Glutamatergic neuron (in vitro differentiated cells): ENCODE measurements around the gene GALNT2. TPM values are rescaled to one million over a fixed set of nuclear protein-coding genes. Genes with fewer than 3 reads are reported as not detected.

Experiments used
- DNase-seq: peaks from one replicate; pipeline ENCODE4 v3.0.0; 2022
- H3K27ac Mint-ChIP-seq: one replicate; pipeline ENCODE4 v1.8.0; 2020; ENCODE audit warnings: mild to moderate bottlenecking, mixed read lengths, inconsistent platforms; ENCODE audit not compliant: unreplicated experiment
- H3K27me3 Mint-ChIP-seq: one replicate; pipeline ENCODE4 v1.8.0; 2020; ENCODE audit warnings: mild to moderate bottlenecking, moderate library complexity, mixed read lengths, inconsistent platforms; ENCODE audit not compliant: unreplicated experiment
- H3K36me3 Mint-ChIP-seq: one replicate; pipeline ENCODE4 v1.8.0; 2020; ENCODE audit warnings: mild to moderate bottlenecking, mixed read lengths, inconsistent platforms; ENCODE audit not compliant: unreplicated experiment
- H3K4me1 Mint-ChIP-seq: one replicate; pipeline ENCODE4 v1.8.0; 2020; ENCODE audit warnings: mild to moderate bottlenecking, low read depth, mixed read lengths, inconsistent platforms; ENCODE audit not compliant: unreplicated experiment
- H3K4me3 Mint-ChIP-seq: one replicate; pipeline ENCODE4 v1.8.0; 2020; ENCODE audit warnings: mild to moderate bottlenecking, mixed read lengths, inconsistent platforms; ENCODE audit not compliant: unreplicated experiment
- H3K9me3 Mint-ChIP-seq: one replicate; pipeline ENCODE4 v1.8.0; 2020; ENCODE audit warnings: mild to moderate bottlenecking, moderate library complexity, mixed read lengths, inconsistent platforms; ENCODE audit not compliant: unreplicated experiment
- total RNA-seq: library from RNA; stranded (reverse); fragmentation: NEBNext Ultra II Directional; extraction: Animal tissue kit (Norgen Biotek cat#: 25700); gene quantifications from one replicate; pipeline ENCODE4 v1.2.1, GENCODE V29; 2021; ENCODE audit not compliant: unreplicated experiment
- TF ChIP-seq, protein P1 (sequence below): fragments of 200-600 bp; sonication (generic); IDR thresholded peaks from one replicate; pipeline ENCODE4 v1.5.0; 2021; ENCODE audit not compliant: partially characterized antibody, unreplicated experiment

Gene GALNT2
- total RNA-seq, 1 donor from 2014 or later, result 35.2 TPM

DNA sequence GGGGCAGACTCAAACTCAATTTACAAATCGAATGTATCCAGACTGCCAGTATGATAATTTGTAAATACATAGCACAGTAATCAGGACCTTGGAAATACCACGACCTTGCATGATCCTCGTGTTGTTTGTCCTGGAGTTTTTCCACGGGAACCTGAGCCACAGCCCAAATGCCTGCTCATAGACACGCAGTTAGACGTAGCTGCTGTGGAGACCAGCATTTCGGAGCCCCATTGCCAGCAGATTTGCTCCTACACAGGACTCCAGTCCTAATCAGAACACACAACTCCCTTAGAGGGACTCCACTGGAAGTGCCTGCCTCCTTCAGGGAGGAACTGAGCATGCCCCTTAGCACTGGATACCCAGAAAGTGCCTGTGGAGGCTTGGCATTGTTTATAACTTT, 163.2 kb downstream of the GALNT2 start:
- H3K36me3 Mint-ChIP-seq, result no peaks in the 10 kb centered on the region

DNA sequence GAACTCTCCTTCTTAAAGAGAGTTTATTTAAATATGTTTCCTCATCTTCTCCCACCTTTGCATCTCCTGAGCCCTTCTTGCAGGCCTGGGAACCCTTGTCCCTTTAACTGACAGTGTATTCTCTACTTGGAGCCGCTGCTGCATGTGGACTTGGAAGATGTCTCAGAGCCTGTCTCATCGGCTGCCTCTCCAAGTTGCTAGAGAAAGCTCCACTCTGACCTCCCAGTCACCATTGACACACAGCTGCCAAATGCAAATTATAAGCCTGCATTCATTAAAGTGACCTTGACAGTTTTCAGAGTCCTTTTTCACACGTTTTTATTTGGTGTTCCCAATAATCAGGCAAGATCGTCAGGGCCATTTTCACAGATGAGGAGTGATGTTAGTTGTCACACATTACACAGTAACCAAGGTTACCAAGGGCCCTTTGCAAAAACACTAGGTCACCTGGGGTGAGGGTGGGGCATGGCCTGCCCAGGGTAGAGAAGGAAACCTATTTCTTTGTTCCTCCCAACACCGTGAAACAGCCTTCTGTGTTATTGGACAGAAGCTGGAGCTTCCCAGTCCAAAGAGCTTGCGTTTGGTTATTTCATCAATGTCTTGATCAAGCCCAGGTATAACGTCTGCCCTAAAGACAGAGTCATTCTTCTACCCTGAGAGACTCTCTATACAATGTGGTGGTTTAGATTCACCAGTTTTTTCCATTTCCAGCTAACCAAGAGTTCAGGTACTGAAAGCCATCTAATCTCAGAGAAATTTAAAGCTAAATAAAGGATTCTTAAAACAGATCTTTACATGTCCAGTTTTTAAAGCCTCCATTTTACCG, 164.1 kb downstream of the GALNT2 start:
- no peak overlapping the region for H3K27ac Mint-ChIP-seq
- H3K4me3 Mint-ChIP-seq, result no peak overlapping the region
- peaks cover 25% of the 10 kb centered on the region for H3K4me1 Mint-ChIP-seq
- no peaks in the 10 kb centered on the region for H3K36me3 Mint-ChIP-seq
- peaks cover 1% of the 10 kb centered on the region for H3K27me3 Mint-ChIP-seq
- no peak for DNase-seq
- H3K9me3 Mint-ChIP-seq, result no peaks in the 10 kb centered on the region
- TF ChIP-seq, protein P1, sequence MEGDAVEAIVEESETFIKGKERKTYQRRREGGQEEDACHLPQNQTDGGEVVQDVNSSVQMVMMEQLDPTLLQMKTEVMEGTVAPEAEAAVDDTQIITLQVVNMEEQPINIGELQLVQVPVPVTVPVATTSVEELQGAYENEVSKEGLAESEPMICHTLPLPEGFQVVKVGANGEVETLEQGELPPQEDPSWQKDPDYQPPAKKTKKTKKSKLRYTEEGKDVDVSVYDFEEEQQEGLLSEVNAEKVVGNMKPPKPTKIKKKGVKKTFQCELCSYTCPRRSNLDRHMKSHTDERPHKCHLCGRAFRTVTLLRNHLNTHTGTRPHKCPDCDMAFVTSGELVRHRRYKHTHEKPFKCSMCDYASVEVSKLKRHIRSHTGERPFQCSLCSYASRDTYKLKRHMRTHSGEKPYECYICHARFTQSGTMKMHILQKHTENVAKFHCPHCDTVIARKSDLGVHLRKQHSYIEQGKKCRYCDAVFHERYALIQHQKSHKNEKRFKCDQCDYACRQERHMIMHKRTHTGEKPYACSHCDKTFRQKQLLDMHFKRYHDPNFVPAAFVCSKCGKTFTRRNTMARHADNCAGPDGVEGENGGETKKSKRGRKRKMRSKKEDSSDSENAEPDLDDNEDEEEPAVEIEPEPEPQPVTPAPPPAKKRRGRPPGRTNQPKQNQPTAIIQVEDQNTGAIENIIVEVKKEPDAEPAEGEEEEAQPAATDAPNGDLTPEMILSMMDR, result no peak

More for the DNA sequence above, 163.2 kb downstream of the GALNT2 start:
- DNase-seq, result no peak
- Mint-ChIP-seq H3K9me3 (no peaks in the 10 kb centered on the region), H3K27ac (no peak overlapping the region), H3K4me3 (no peak overlapping the region), H3K4me1 (peaks cover 25% of the 10 kb centered on the region), H3K27me3 (no peaks in the 10 kb centered on the region)
- TF ChIP-seq, protein P1, result no peak

DNA sequence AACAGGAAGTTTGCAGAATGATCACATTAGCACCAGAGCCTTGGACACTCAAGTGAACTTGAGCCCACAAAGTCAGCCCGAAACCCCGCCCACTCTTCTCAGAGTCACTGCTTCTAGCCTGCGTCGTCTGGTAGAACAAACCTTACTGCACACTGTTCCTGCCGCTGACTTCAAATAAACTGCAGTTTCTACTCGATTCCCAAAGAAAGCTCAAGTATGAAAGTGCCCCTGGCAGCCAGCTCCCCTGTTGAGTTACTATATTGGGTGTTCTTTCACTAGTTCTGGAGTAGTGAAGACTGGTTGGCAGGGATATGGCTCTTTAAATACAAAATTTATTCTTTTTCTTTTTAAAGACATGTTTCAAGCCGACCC, 164.7 kb downstream of the GALNT2 start:
- no peaks in the 10 kb centered on the region for H3K36me3 Mint-ChIP-seq
- H3K27ac Mint-ChIP-seq, result no peak overlapping the region
- H3K9me3 Mint-ChIP-seq, result no peaks in the 10 kb centered on the region
- no peak overlapping the region for H3K4me3 Mint-ChIP-seq
- peaks cover 1% of the 10 kb centered on the region for H3K27me3 Mint-ChIP-seq
- no peak for DNase-seq
- peaks cover 25% of the 10 kb centered on the region for H3K4me1 Mint-ChIP-seq
- TF ChIP-seq, protein P1, result no peak

DNA sequence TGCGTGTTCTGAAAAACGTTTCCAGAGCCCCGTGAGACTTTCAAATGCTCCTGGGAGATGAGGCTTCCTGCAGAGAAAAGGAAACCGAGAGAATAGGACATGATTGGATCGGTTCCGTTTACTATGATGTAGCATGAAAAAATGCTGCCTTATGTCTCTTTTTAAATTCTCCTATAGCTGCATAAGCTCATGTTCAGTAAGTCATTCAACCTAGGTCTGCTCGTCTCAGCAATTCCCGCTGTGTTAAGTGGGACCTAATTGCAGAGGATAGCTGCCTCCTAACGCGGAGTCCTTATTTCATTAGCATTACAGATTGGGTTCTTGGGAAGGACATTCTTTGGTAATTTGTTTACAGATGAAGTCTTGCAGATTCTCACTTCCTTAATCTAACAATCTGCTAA, 165.3 kb downstream of the GALNT2 start:
- H3K36me3 Mint-ChIP-seq, result no peaks in the 10 kb centered on the region
- H3K4me1 Mint-ChIP-seq, result peaks cover 25% of the 10 kb centered on the region
- no peak for DNase-seq
- TF ChIP-seq, protein P1, result no peak
- H3K27me3 Mint-ChIP-seq, result peaks cover 1% of the 10 kb centered on the region
- H3K27ac Mint-ChIP-seq, result no peak overlapping the region
- no peak overlapping the region for H3K4me3 Mint-ChIP-seq
- no peaks in the 10 kb centered on the region for H3K9me3 Mint-ChIP-seq

DNA sequence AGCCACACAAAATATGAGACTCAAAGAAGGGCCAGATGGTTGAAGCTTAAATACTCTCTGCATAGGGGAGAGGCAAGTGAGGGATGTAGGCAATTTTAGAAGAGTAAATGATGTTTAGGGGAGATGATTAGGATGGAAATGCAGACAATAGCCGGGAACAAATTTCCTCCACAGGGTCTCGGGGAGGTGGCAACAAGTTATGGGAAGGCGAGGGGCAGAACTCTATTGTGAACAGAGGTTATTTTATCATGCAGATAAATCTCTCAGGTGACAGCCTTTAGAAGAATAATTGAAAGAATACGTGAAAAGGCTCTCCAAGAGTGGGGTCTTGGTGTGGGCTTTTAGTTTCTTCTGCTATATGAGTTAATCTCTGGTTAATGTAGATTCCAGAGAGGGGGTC, 166.7 kb downstream of the GALNT2 start:
- Mint-ChIP-seq H3K27ac (no peak overlapping the region), H3K4me1 (peaks cover 25% of the 10 kb centered on the region), H3K27me3 (peaks cover 1% of the 10 kb centered on the region), H3K9me3 (no peaks in the 10 kb centered on the region), H3K4me3 (no peak overlapping the region), H3K36me3 (no peaks in the 10 kb centered on the region)
- DNase-seq, result no peak
- TF ChIP-seq, protein P1, result no peak
